B cell (primary cell): ENCODE data around the gene PDLIM7.

ENCODE experiments used
- EZH2 ChIP-seq: IDR thresholded peaks from 2 replicates; pipeline ENCODE4 v1.6.1; 2012; ENCODE audit warnings: borderline replicate concordance, low read depth, mild to moderate bottlenecking, moderate library complexity, low read length; ENCODE audit not compliant: insufficient read depth, poor library complexity, severe bottlenecking
- TF ChIP-seq, protein P1 (sequence below): fragments of 200-600 bp; IDR thresholded peaks from one replicate; pipeline ENCODE4 v1.8.0; 2022; ENCODE audit warnings: antibody characterized with exemption, mild to moderate bottlenecking

DNA sequence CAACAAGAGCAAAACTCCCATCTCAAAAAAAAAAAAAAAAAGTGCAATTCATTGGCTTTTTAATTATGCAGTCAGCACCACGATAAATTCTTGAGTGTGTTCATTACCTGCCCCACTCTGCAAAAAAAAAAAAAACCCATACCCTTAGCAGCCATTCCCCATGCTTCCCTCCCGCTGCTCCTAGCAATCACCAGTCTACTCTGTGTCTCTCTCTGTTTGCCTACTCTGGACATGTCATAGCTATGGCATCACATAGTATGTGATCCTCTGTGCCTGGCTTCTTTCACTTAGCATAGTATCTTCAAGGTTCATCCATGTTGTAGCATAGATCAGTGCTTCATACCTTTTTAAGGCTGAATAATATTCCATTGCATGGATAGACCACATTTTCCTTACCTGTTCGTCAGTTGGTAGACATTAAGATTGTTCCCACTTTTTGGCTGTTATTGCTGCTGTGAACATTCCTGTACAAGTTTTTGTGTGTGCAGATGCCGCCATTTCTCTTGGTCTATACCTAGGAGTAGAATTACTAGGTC lies 57.8 kb downstream of the PDLIM7 start:
- TF ChIP-seq, protein P1, sequence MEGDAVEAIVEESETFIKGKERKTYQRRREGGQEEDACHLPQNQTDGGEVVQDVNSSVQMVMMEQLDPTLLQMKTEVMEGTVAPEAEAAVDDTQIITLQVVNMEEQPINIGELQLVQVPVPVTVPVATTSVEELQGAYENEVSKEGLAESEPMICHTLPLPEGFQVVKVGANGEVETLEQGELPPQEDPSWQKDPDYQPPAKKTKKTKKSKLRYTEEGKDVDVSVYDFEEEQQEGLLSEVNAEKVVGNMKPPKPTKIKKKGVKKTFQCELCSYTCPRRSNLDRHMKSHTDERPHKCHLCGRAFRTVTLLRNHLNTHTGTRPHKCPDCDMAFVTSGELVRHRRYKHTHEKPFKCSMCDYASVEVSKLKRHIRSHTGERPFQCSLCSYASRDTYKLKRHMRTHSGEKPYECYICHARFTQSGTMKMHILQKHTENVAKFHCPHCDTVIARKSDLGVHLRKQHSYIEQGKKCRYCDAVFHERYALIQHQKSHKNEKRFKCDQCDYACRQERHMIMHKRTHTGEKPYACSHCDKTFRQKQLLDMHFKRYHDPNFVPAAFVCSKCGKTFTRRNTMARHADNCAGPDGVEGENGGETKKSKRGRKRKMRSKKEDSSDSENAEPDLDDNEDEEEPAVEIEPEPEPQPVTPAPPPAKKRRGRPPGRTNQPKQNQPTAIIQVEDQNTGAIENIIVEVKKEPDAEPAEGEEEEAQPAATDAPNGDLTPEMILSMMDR = no peak
- TF ChIP-seq EZH2 = no peak
